Activated CD8-positive, alpha-beta memory T cell treated with anti-CD3 and anti-CD28 coated beads for 36 hours (primary cell): ENCODE measurements around the gene CDK11A. TPM values are rescaled to one million over a fixed set of nuclear protein-coding genes. Genes with fewer than 3 reads are reported as not detected.
"Not testable (repeated sequence)": the region's sequence is repeated elsewhere in the genome, so short reads cannot be mapped to it uniquely, and the experiment has no call there.

ENCODE experiments used
- CTCF ChIA-PET: fragments of 350-600 bp; sonication (Branson Sonifier 250); formaldehyde crosslinking; loops from one replicate; lab custom pipeline; 2021; ENCODE audit warnings: antibody characterized with exemption; lab: Charles Lee
- POLR2A ChIA-PET: fragments of 350-600 bp; sonication (Branson Sonifier 250); formaldehyde crosslinking; loops from one replicate; lab custom pipeline; 2021; ENCODE audit warnings: antibody characterized with exemption; lab: Charles Lee
- total RNA-seq, 2 experiments: library from RNA; stranded (reverse); gene quantifications; one replicate each; pipeline ENCODE4 v1.2.3, GENCODE V29; 2021

Gene CDK11A
- total RNA-seq: 10 to 100 TPM; 62.4 to 64.7 TPM

DNA sequence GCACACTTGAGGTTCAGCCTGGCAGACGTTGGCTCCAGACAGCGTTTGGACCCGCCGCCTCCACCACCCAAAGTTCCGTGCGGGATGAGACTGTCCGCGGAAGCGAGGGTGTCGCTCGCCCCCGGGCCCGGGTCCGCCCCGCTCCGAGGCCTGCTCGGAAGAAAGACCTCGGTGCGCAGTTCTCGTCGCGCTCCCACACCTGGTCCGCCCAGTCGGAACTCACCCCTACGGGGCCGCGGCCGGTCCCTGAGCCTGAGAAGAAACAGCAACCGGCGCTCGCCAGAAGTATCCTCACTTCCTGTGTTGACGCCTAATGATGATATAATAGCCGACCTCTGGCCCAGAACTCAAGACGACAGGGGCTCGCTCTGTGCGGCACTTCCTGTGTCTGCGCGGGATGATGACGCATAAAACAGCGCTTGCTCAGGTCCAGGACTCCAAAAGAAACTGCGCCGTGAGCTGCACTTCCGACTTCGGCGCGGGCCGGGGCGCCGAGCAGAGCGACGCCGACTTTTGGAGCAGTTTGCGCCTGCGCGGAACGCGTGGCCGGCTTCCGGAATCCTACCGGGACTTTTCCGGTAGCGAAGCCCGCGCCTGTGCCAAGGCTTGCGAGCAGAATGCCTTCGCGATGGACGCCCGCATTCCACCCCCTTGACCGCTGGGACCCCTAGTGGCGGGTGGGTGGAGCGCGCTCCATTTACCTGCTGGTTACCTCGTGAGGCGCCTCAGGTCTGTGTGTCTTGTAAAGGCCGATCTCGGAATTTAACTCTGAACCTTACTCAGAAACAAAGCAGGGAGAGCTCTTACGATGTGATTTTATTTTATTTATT lies at the start of gene CDK11A:
Gene CDK11A, minus strand, starts transcription at position 323 of the 830 bp plus-strand sequence. CDS start 1,539 bp downstream, outside the sequence.
- CTCF ChIA-PET: interaction anchor here (1.0 to 1.3 kb wide), 2 partner anchors 164 to 182 kb away, joined by 3 to 4 read pairs; no protein-coding TSS in a partner anchor

DNA sequence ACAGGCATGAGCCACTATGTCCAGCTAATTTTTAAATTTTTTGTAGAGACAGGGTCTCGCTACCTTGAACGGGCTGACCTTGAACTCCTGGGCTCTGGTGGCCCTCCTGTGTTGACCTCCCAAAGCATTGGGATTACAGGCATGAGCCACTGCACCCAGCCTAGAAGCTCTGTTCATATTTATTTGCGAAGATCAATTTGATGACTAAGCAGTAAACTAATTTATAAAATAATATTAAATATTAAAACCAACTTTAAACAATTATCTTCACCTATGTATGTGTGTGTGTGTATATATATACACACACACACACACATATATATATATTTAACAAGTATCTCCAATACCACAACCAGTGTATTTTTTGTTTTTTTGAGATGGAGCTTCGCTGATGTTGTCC lies 49.7 kb upstream of the CDK11A start:
- ChIA-PET CTCF (no interaction called here), POLR2A (no interaction called here)

More for the DNA sequence above, at the start of gene CDK11A:
- POLR2A ChIA-PET: not testable (repeated sequence)

DNA sequence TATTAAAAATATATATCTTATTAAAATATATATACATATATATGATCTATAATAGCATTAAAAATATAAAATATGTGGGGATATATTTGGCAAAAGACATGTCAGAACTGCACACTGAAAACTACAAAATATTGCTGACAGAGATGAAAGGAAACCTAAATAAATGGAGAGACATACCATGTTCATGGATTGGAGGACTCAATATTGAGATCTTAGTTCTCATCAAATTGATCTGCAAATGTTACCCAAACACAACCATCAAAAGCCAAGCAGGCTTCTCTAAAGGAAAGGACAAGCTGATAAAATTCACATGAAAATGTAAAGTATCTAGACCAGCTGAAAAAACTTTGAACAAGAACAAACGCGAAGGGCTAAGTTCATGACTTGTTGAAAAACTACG lies 46.9 kb upstream of the CDK11A start:
- ChIA-PET POLR2A (no interaction called here), CTCF (no interaction called here)

DNA sequence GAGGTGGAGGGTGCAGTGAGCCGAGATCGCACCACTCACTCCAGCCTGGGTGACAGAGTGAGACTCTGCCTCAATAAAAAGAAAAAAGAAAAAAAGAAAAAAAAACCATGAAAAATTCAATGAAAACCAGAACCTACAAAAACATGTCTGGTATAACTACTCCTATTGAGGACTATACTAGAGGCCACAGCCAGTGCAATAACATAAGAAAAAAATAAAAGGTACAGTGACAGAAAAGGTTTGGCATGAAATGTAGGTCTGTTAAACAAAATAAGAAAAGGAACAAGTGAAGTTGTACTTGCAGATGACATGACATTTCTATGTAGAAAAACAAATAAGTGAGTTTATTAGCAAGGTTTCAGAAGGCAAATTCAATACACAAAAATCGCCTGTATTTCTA lies 45.9 kb upstream of the CDK11A start:
- CTCF ChIA-PET: no interaction called here

DNA sequence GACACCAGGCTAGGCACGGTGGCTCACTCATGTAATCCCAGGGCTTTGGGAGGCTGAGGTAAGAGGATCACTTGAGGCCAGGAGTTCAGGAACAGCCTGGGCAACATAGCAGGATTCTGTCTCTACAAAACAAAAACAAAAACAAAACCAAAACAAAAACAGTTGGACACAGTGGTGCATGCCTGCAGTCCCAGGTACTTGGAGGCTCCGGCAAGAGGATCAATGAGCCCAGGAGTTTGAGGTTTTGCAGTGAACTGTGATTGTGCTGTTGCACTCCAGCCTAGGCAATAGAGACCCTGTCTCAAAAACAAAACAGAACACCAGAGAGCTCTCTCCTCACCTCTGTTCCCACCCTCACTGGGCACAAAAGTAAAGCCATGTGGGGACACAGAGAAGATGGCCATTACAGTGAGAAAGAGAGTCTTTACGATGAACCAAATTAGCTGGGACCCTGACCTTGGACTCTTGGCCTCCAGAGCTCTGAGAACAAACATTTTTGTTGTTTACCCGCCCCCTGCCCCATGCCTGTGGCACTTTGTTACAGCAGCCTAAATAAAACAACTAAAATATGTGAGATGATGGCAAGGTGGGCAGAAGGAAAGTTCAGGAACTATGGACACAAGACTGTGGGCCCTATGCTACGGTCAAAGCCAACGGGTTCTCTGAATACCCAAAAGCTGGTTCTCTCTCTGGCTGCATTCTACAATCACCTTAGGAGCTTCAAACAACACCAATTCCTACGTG lies 44.3 kb upstream of the CDK11A start:
- POLR2A ChIA-PET: no interaction called here
- CTCF ChIA-PET: no interaction called here

More for the DNA sequence above, 45.9 kb upstream of the CDK11A start:
- POLR2A ChIA-PET: no interaction called here

DNA sequence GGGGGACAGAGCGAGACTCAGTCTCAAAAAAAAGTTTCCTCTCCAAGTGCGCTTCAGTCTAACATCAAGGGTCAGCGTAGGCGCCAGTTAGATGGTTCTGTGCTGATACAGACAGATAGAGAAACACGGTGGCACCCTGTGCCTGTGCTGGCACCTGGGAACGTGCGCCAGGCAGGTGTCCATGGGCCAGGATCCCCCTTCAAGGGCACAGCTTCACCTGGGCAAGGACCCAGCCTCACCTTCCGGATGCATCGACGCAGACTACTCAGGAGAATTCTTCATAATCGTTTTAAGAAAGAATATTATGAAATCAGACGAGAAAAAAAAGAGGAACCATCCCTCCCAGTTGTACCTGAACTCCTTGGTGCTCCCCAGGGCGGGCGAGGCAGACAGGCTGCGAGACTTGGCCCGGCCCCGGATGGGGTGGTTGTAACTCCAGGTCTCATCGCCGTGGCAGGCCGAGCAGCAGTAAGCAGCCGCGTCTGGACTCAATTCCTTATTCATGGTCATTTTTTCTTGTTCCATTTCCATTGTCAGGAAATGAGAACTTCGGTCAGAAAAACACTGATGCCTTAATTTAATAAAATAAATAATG lies 40.8 kb upstream of the CDK11A start:
- ChIA-PET CTCF (no interaction called here), POLR2A (no interaction called here)

DNA sequence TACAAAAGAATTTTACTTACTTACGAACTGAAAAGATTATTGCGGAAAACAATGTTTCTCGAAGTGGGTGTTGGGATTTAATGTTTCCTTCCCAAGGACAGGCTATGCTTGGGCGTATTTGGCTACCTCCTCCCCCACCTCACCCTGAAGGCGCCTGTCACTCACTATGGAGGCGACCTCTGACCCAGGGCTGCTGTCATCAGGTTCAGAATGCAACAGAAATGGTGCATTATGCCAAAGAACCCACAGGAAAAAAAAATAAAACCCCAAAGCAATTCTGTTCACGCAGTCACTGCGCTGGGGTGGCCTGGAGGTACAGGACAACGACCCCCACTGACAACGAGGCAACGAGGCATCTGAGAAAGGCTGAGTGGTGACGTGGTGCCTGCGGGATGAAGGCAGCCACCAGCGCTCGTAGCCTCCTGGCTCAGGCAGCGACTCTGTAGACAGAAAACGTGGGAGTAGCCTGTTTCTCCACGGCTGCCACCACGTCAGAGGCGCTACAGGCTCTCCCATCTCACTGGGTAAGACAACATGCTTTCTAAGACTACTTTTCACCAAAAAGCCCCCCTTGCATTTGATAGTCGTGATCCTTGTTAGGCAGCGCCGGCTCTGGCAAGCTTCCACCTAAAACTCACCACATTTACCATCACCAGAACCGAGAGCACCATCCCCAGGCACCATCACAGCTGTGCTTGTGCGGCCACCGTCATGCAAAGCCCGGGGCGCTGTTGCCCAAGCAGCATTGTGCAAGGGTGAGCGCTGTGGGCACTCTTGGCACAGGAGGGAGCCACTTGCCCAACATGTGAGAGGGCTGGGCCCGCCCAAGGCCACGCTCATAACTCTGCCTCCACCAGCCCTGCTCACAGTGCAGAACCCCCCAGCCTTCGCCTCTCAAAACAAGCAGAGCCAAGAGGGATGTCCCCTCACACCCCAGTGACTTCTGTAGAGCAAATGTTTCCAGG lies 39.8 kb upstream of the CDK11A start:
- POLR2A ChIA-PET: no interaction called here
- CTCF ChIA-PET: no interaction called here

DNA sequence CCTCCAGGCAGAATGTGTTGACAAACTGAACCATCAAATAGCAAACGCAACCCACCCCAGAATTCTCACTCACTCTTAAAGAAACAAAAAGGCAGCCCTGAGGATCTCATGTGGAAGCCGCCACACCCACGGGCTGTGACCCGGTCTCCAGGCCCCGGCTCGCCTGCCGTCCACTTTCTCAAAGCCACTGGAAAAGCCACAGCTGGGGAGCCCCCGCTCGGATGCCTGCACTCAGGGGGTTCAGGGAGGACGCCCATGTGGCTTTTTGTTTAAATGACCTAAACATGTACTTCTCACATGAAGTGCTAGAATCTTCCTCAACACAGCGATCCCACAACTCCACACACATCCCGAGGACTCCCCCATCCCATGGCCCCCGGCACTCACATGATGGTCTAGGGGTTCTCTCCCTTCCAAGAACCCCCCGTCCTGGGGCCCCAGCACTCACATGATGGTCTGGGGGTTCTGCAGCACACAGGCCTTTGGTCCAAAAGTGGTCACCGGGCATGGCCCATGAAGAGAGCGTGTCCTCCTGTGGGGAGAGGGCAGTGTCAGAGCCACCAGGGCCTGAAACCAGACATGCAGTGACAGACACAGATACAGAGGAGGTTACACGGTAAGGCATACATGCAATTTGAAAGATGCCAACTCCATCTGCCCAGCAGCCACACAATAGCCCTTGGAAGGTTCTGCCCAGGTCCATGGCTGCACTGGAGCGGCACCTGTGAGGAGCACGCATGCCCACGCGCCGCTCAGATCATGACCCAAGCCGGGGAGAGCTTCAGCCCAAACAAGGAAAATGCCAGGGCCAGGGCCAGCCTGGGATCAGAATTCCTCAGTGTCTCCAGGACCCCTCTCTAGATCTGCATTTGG lies 37.6 kb upstream of the CDK11A start:
- CTCF ChIA-PET: interaction anchor here (1.4 kb wide), 1 partner anchor 145 kb away, joined by 4 read pairs; no protein-coding TSS in a partner anchor
- POLR2A ChIA-PET: no interaction called here

DNA sequence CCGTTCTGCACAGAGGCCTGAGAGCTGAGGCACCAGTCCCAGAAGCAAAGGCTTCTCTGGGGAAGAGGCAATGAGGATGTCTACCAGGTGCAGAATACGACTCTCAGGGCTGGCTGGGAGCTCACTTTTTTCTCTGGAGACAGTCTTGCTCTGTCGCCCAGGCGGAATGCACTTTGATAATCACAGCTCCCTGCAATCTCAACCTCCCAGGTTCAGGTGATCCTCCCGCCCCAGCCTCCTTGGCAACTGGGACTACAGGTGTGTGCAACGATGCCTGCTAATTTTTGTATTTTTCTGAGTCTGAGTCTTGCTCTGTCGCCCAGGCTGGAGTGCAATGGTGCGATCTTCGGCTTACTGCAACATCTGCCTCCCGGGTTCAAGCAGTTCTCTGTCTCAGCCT lies 36.6 kb upstream of the CDK11A start:
- ChIA-PET POLR2A (no interaction called here), CTCF (interaction anchor here (1.4 kb wide), 1 partner anchor 146 kb away, joined by 4 read pairs; no protein-coding TSS in a partner anchor)

DNA sequence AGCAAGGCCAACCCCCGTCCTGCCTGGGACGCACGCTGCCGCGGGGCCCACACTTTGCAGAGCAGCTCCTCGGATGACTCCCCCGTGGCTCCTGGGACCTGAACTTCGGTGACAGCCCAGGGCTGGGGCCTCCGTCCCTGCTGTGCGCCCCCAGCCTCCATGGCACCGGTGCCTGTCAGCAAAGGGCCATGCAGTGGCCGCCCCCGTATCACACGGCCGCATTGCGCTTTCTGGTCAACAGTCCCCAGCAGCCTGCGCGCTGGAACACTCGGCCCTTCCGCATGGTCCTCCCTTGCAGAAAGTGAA lies 36.1 kb upstream of the CDK11A start:
- CTCF ChIA-PET: interaction anchor here (1.4 kb wide), 1 partner anchor 146 kb away, joined by 4 read pairs; no protein-coding TSS in a partner anchor
- POLR2A ChIA-PET: no interaction called here

DNA sequence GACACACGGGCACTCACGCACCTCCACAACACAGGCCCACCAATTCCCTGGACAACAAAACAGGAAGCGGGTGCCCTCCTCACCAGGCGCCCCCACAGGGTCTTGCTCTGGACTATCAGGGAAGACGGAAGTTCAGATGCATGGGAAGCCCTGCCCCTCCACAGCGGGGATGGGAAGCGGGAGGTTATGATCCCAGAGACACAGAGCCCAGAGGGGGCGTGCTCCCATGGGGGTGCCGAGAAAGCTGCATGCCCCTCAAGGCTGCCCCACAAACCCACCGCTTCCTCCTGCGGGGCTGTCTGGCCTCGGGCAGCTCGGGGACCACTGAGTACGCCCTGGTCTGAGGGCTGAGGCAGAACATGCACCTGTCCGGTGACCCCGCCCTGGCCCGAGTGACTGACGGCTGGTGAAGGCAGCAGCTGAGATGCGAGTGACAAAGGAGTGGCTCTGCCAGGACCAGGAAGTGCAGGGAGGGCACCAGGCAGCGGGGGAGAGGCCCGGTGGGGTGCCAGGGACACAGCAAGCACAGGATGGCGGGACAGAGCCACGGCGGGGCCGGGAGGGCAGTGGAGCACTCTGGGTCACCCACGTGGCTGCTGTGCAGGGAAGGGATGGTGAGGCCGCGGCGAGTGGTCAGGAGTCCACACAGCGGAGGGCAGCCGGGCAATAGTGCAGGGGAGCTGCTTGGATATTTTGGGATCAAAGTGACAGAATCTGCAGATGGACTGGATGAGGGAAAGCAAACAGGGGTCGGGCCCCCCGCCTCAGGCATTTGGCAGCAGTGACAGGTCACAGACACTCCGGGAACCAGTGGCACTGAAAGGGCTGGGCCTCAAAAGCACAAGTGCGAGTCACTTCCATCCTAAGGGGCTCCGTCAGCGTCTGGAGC lies 35.5 kb upstream of the CDK11A start:
- POLR2A ChIA-PET: no interaction called here
- CTCF ChIA-PET: interaction anchor here (1.4 kb wide), 1 partner anchor 147 kb away, joined by 4 read pairs; no protein-coding TSS in a partner anchor

DNA sequence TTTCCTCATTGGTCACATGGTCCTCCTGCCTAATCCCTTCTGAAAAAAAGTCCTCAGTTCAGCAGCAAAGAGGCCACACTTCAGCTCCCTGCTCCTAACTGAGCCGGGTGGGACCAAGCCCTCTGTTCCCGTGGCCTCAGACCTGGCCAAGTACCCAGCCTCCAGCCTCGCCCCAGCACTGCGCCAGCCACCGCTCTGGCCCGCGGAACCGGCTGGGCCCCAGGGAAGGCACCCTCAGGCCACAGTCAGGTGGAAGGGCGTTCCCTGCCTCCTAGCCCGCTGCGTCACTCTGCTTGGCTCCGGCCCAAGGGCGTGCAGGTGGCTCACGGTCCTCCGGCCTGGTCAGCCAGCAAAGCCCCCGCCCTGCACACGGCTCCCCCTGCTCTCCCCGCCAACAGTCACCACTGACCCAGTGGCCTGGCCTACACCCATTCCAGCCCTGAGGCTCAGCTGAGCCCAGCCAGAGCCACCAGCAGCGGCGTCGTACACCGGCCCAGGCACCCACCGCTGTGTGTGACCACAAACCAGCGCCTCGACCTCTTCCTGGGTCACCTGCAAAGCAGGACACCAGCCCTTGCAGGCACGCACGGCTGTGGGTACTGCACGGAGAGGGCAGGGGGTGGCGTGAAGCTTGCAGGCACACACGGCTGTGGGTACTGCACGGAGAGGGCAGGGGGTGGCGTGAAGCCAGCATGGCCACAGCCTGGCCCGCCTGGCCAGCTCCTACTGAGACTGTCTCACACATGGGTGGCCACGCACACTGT lies 34.7 kb upstream of the CDK11A start:
- CTCF ChIA-PET: no interaction called here
- POLR2A ChIA-PET: no interaction called here

DNA sequence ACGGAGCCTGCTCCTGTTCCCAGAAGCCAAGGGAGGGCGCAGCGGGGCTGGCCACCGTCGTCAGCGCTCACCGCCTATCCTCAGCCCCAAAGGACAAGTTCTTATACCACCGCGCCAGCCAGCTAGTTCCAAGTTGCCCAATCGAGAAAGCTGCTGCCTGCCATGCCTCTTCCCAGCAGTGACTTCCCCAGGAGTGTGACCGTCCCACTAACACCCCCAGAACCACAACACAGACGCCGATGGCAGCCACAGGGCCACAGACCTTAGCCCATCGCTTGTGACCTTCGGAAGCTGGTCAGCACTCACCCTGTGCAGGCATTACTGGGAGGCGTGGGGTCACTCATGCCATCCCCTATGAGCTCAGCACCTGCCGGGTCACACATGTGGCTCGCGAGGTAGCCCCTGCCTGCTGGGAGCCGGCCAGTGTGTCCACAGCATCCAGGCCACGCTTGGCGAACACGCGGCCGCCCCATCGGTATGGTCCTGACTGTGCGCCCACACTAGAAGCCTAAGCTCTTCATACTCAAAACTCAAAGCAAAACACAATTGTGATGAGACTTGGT lies 34.0 kb upstream of the CDK11A start:
- ChIA-PET POLR2A (no interaction called here), CTCF (no interaction called here)

DNA sequence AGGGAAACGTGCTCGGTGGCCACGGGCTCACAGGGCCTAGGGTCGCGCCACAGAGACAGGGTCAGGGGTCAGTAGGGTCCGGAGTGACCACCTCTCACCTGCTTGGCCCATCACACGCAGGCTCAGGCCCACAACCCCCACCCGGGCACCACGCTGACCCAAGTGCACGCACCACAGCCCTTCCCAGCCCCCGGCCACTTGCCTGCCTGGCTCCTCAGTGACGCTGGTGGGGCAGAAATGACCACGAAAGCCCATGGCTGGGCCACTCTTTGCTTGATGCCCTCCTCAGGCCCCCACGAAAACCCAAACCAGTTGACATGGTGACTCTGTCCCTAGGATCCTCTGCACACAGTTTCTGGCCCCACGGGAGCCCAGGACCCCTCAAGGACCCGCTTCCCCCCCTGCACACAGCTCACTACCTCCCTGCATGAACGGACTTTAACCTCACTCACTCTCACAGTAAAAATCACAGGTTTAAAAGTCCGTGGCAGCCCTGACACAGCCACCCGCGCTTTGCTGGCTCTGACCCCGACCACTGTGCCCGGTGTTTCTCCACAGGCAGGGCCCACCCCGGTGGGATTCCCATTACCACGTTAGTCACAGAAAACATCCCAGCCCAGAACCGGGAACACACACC lies 33.4 kb upstream of the CDK11A start:
- POLR2A ChIA-PET: no interaction called here

DNA sequence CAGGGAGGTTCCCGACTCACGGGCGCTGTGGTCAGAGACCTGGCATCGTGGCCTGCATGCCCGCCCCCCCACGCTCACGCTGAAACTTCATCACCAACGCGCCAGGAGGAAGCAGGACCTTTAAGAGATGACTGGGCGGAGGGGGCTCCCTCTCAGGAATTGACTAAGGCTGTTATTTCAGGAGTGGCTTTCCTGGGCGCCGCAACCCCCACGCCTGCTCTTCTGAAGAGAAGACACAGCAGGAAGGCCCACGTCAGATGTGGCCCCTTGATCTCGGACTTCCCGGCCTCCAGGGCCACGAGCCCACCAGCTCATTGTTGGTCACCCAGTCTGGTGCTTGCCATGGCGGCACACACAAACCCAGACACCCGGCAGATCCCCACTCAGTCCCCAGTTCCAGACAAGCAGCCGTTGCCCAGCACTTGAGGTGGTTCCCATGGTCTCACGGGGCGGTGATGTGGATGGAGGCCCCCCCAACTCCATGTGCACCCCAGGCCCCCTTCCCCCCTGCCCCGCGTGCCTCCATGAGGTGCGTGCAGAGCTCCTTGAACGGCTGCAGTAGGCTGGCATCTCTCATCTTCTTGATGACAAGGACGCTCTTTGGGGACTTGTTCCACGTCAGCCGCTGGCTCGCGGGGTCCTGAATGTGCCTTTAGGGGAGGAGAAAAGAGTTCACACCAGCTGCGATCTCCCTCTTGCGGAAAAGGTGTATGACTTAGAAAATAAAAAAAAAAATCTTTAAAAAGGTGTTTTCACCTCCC lies 32.7 kb upstream of the CDK11A start:
- CTCF ChIA-PET: interaction anchor here (1.0 kb wide), 1 partner anchor 128 kb away, joined by 3 read pairs; no protein-coding TSS in a partner anchor
- POLR2A ChIA-PET: no interaction called here

More for the DNA sequence above, 33.4 kb upstream of the CDK11A start:
- CTCF ChIA-PET: interaction anchor here (1.0 kb wide), 1 partner anchor 127 kb away, joined by 3 read pairs; no protein-coding TSS in a partner anchor
